Smooth muscle cell (in vitro differentiated cells): Measurements from ENCODE around the gene RFTN1. TPM values are rescaled to one million over a fixed set of nuclear protein-coding genes. Genes with fewer than 3 reads are reported as not detected.

Experiments
- DNase-seq: peaks from one replicate; lab custom pipeline; 2025; ENCODE audit not compliant: unreplicated experiment; lab: John Stamatoyannopoulos, UW
- H2AFZ ChIP-seq: fragments of 200-600 bp; sonication (generic); 2 replicates; pipeline ENCODE4 v1.6.0; 2016; ENCODE audit warnings: antibody characterized with exemption, low read depth, mild to moderate bottlenecking
- H3F3A ChIP-seq: fragments of 200-600 bp; sonication (generic); 2 replicates; pipeline ENCODE4 v1.6.0; 2017; ENCODE audit warnings: antibody characterized with exemption, low read depth
- H3K27ac ChIP-seq: fragments of 200-600 bp; sonication (generic); 2 replicates; pipeline ENCODE4 v1.5.1; 2016; ENCODE audit warnings: low read depth, mild to moderate bottlenecking
- H3K27me3 ChIP-seq: fragments of 200-600 bp; sonication (generic); 2 replicates; pipeline ENCODE4 v1.6.1; 2016; ENCODE audit warnings: low read depth, mild to moderate bottlenecking
- H3K36me3 ChIP-seq: fragments of 200-600 bp; sonication (generic); 2 replicates; pipeline ENCODE4 v1.5.1; 2016; ENCODE audit warnings: low read depth
- H3K4me1 ChIP-seq: fragments of 200-600 bp; sonication (generic); 2 replicates; pipeline ENCODE4 v1.5.1; 2016; ENCODE audit warnings: low read depth
- H3K4me2 ChIP-seq: fragments of 200-600 bp; sonication (generic); 2 replicates; pipeline ENCODE4 v1.6.0; 2016; ENCODE audit warnings: mild to moderate bottlenecking
- H3K4me3 ChIP-seq: fragments of 200-600 bp; sonication (generic); 2 replicates; pipeline ENCODE4 v1.5.1; 2016; ENCODE audit warnings: mild to moderate bottlenecking
- H3K79me2 ChIP-seq: fragments of 200-600 bp; sonication (generic); 2 replicates; pipeline ENCODE4 v1.6.0; 2016; ENCODE audit warnings: low read depth, mild to moderate bottlenecking
- H3K9ac ChIP-seq: fragments of 200-600 bp; sonication (generic); 2 replicates; pipeline ENCODE4 v1.6.0; 2016; ENCODE audit warnings: low read depth
- H3K9me3 ChIP-seq: fragments of 200-600 bp; sonication (generic); replicated peaks from 2 replicates; pipeline ENCODE4 v1.5.1; 2016; ENCODE audit warnings: low read depth
- H4K20me1 ChIP-seq: fragments of 200-600 bp; sonication (generic); 2 replicates; pipeline ENCODE4 v1.6.0; 2016; ENCODE audit warnings: low read depth
- WGBS: methylation state at CpG from one replicate; pipeline ENCODE4 v1.1.7; 2016; ENCODE audit warnings: low lambda C conversion rate; 5-methylcytosine and 5-hydroxymethylcytosine counted together
- polyA plus RNA-seq: library from polyadenylated mRNA; unstranded; fragments of >200 nt; fragmentation: Nextera tagmentation; extraction: Ambion mirVana; gene quantifications from 2 replicates; pipeline ENCODE4 v1.2.1, GENCODE V29; 2016
- total RNA-seq: library from RNA; depleted of rRNA; stranded (reverse); fragments of >200 nt; gene quantifications from 2 replicates; pipeline ENCODE4 v1.2.3, GENCODE V29; 2014
- TF ChIP-seq, protein P1 (sequence below): fragments of 200-600 bp; sonication (generic); IDR thresholded peaks from 2 replicates; pipeline ENCODE4 v1.5.1; 2017; ENCODE audit warnings: borderline replicate concordance, mild to moderate bottlenecking, antibody characterized with exemption; ENCODE audit not compliant: insufficient read depth, poor library complexity, severe bottlenecking

The RFTN1 gene
- total RNA-seq, result 35.6 and 37.7 TPM in 2 replicates
- polyA plus RNA-seq, result 21.7 and 22.8 TPM in 2 replicates

GRCh38 chr3:16513141-16514020 is at the start of gene RFTN1:
RFTN1 (minus strand) TSS chr3:16513699; CDS start chr3:16493869, 19,830 bp downstream.
- Histone ChIP-seq H3K79me2 (peaks cover 28% of the 10 kb centered on the region), H3K9me3 (no peaks in the 10 kb centered on the region), H3K36me3 (no peaks in the 10 kb centered on the region), H3F3A (peaks cover 3% of the 10 kb centered on the region), H4K20me1 (peaks cover 4% of the 10 kb centered on the region), H3K9ac (peak within 1 kb of the TSS; percentile 84), H3K4me3 (peak within 1 kb of the TSS; percentile 75), H3K27me3 (no peaks in the 10 kb centered on the region), H3K4me1 (peaks cover 3% of the 10 kb centered on the region), H2AFZ (peak within 1 kb of the TSS; percentile 93), H3K27ac (peak within 1 kb of the TSS; percentile 78), H3K4me2 (peak within 1 kb of the TSS; percentile 98)
- peak; percentile 29 for DNase-seq
- WGBS, result 2% methylated on average over 61 of the region's 92 CpGs
- TF ChIP-seq, protein P1, sequence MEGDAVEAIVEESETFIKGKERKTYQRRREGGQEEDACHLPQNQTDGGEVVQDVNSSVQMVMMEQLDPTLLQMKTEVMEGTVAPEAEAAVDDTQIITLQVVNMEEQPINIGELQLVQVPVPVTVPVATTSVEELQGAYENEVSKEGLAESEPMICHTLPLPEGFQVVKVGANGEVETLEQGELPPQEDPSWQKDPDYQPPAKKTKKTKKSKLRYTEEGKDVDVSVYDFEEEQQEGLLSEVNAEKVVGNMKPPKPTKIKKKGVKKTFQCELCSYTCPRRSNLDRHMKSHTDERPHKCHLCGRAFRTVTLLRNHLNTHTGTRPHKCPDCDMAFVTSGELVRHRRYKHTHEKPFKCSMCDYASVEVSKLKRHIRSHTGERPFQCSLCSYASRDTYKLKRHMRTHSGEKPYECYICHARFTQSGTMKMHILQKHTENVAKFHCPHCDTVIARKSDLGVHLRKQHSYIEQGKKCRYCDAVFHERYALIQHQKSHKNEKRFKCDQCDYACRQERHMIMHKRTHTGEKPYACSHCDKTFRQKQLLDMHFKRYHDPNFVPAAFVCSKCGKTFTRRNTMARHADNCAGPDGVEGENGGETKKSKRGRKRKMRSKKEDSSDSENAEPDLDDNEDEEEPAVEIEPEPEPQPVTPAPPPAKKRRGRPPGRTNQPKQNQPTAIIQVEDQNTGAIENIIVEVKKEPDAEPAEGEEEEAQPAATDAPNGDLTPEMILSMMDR, result no peak

DNA sequence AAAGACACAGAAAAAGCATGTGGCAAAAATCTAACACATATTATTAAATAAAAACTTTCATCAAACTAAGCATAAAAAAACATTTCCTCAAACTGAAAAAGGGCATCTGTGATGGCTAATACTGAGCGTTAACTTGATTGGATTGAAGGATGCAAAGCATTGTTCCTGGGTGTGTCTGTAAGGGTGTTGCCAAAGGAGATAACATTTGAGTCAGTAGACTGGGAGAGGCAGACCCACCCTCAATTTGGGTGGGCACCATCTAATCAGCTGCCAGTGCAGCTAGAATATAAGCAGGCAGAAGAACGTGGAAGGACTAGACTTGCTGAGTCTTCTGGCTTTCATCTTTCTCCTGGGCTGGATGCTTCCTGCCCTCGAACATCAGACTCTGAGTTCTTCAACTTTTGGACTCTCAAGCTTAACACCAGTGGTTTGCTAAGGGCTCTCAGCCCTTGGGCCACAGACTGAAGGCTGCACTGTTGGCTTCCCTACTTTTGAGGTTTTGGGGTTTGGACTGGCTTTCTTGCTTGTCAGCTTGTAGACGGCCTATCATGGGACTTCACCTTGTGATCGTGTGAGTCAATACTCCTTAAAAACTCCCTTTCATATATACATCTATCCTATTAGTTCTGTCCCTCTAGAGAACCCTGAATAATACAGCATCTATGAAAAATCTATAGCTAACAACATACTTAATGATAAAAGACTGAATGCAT is 46.3 kb upstream of the RFTN1 start:
- Histone ChIP-seq H4K20me1 (no peaks in the 10 kb centered on the region), H3K9me3 (peaks cover 5% of the 10 kb centered on the region), H3K4me3 (no peak overlapping the region), H3K27me3 (no peaks in the 10 kb centered on the region), H2AFZ (no peak overlapping the region), H3K4me1 (no peaks in the 10 kb centered on the region), H3K9ac (no peak overlapping the region), H3K27ac (no peak overlapping the region), H3K79me2 (no peaks in the 10 kb centered on the region), H3K36me3 (no peaks in the 10 kb centered on the region), H3F3A (no peaks in the 10 kb centered on the region), H3K4me2 (no peak overlapping the region)
- 85% methylated on average over 5 of the region's 5 CpGs for WGBS
- TF ChIP-seq, protein P1, result no peak
- no peak for DNase-seq

GRCh38 chr3:16554126-16554525 is 40.6 kb upstream of the RFTN1 start:
- Histone ChIP-seq H3K4me3 (no peak overlapping the region), H3K9ac (no peak overlapping the region), H4K20me1 (no peaks in the 10 kb centered on the region), H3K79me2 (no peaks in the 10 kb centered on the region), H3K36me3 (no peaks in the 10 kb centered on the region), H3K9me3 (no peaks in the 10 kb centered on the region), H2AFZ (no peak overlapping the region), H3K27me3 (no peaks in the 10 kb centered on the region), H3K4me1 (no peaks in the 10 kb centered on the region), H3K4me2 (no peak overlapping the region), H3F3A (no peaks in the 10 kb centered on the region), H3K27ac (no peak overlapping the region)
- DNase-seq, result no peak
- TF ChIP-seq, protein P1, result no peak
- 95% methylated on average over 4 of the region's 4 CpGs for WGBS
